Umbilical cord (tissue), 2 donors: ENCODE data around the gene ACACA. TPM values are rescaled to one million over a fixed set of nuclear protein-coding genes. Genes with fewer than 3 reads are reported as not detected.

Experiments used
- DNase-seq: peaks from one replicate; pipeline ENCODE4 v3.0.0-alpha.2; 2015; ENCODE audit warnings: low spot score
- total RNA-seq: library from RNA; depleted of rRNA; stranded (reverse); fragments of >200 nt; gene quantifications from one replicate; pipeline ENCODE4 v1.2.3, GENCODE V29; 2014; ENCODE audit warnings: low replicate concordance; ENCODE audit not compliant: insufficient read depth

Gene ACACA
- total RNA-seq, 1 donor from 2014 or later: 16.1 TPM

GRCh38 chr17:37292429-37293139 lies 114.1 kb downstream of the ACACA start:
- no peak for DNase-seq

GRCh38 chr17:37291351-37291750 lies 115.3 kb downstream of the ACACA start:
- DNase-seq: no peak

DNA sequence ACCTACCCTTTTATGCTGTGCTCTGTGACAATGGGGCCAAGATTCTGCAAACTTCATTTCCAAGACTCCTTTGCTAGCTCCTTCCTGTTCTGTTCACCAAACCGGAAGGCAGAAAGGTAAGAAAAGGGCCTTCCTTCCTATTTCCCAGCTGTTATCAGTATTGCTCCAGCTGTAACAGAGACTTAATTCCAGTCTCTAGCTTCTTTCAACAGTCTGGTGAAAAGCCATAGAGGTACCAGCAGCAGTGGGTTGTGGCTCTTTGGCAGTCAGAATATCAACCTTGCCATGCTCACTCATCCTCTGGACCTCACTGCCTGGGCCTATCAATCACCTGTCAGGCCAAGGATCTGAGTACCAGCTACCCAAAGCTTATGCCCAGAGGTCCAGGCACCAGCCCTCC lies 120.2 kb downstream of the ACACA start:
- DNase-seq: no peak

- DNase-seq: no peak
Observed at GRCh38 chr17:37284191-37284590, 122.4 kb downstream of the ACACA start.

DNA sequence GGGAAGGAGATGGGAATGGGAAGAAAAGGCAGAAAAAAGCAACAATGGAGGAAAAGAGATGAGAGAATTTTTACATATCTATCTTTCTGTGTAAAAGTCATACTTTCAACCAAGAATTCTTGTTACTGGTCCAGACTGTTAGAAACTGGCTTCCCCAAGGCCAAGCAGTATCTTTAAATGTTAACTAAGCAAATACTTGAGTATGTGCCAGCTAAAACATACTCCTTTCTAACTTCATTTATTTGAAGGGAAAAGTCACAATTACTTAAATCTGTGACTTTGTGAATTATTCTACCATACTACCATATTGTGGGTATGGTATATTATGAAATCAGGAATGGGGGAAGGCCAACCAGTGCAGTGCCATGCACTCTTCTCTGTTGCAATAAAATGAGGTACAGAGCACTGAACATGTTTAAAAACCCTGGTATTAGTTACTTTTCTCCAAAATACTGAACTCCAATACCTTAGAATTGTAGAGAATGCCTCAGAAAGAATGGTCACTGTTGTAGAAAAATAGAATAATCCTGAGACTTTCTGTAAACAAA lies 123.1 kb downstream of the ACACA start:
- DNase-seq: no peak

GRCh38 chr17:37280841-37281240 lies 125.8 kb downstream of the ACACA start:
- no peak for DNase-seq

- peak; percentile 16 for DNase-seq
Observed at GRCh38 chr17:37278247-37278894, 128.3 kb downstream of the ACACA start.

DNA sequence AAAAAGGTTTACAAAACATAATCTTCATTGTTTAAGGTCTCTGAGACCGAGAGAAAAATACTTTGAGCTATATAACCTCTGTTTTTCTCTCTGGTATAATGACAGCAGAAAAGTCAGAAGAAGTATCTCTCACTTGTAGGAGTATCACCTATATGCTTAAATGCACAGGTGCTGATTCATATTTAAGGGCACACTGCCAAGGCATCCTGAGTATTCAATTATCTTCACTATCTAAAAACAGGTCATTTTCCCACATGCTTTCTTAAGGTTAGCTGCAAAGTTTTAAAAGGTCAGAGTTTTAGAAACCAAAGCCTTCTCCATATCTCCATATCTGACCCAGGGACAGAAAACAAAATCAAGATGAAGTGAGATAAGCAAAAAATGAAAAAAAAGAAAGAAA lies 130.2 kb downstream of the ACACA start:
- peak; percentile 14 for DNase-seq

GRCh38 chr17:37274461-37274860 lies 132.2 kb downstream of the ACACA start:
- DNase-seq: peak; percentile 72

DNA sequence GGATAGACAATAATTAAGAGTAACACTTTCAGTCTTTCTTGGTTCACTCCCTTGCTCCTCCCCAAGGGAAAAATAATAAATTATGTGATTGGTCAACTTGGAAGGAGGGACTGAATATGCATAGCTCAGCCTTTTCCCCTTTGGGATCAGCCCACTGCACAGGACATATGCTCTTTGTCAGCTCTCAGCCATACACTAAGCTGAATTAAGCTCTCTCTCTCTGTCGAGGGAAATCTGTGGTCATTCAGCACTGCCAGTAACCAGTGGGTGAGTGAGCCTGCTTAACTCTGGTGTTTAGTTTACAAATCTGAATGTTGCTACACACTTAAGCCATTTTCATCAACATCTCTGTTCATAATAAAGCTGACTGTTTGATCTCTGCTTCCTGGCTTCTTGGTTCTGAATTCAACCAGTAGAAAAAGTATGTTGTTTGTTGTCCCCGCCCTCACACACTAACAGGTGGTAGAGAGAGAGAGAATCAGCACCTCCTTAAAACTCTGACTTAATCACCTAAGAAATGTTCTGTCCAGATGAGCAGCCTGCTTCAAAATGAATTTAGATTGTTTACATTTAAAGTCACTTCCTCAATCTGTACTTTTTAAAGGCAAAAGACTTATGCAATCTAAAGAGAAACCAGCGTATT lies 133.1 kb downstream of the ACACA start:
- DNase-seq: peak; percentile 98

- DNase-seq: no peak
Observed at GRCh38 chr17:37265446-37266173, 141.0 kb downstream of the ACACA start.

DNA sequence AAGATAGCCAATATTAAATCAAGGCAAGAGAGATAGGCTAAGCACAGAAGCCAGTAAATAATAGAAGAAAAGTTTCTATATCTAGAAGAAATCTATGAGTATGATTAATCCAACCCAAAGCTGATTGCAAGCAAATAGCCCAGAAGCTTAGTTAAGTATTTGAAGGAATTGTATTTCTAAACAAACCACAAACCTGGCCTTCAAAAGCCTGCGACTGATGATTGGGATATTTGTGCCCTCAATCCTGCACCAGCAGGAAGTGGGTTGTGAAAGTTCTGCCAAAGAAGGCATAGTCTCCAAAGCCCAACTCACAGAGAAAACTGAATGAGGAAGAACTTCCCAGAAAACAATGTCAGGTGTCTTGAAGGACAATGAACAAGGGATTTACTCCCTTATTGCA lies 145.3 kb downstream of the ACACA start:
- DNase-seq: no peak

DNA sequence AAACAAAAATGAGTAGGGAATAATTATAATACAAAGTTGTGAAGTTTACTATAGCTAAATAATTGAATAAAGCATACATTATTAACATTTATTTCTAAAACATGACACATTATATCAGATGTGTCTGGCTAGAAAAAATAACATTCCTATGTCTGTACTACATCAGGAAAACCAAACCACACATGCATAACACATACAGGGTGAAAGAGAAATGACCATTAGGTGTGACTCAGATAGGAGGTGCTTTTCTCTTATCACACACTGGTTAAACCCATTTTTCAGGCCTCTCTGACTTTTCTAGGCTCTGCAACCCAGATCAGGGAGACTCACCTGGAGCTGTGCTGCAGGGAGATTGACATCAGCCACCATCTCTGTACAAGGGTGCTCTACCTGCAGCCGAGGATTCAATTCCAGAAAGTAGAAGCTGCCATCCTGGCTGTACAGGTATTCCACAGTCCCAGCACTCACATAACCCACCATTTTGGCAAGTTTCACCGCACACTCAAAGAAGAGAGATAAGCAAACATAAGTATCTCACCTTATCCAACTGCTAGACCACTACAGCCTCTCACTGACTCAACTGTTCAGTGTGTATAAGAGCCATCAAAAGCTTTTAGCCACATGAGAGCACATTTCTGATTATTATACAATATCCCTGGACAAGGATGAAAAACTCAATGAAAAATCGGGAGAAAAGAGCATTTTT lies 147.5 kb downstream of the ACACA start:
- DNase-seq: no peak

DNA sequence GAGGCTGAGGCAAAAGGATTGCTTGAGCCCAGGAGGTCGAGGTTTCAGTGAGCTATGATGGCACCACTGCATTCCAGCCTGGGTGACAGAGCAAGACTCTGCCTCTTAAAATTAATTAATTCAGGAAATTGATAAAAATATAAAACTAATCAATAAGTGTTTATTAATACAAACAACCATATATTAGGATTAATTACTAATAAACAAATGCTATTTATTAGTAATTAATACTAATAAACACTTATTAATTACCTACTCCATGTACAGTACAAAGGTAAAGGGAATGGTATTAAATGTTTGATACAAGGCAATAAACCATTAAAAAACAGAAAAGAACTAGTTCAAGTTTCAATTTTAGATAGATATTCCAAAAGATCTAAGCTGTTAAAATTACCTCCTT lies 150.0 kb downstream of the ACACA start:
- no peak for DNase-seq

DNA sequence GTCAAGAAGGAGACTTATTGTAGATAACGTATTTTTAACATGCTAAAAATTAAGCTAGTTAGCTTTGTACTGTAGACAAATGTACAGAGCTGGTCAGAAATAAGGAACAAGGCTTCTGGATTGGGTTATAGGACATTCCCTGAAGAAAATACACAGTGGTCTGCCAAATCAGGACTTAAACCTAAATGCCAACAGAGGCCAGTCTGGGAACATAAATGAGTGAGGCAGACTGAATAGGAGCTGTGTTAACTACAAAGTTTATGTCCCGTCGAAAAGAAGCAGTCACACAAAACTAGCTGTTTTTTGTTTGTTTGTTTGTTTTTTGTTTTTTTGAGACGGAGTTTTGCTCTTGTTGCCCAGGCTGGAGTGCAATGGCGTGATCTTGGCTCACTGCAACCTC lies 151.2 kb downstream of the ACACA start:
- peak; percentile 76 for DNase-seq

DNA sequence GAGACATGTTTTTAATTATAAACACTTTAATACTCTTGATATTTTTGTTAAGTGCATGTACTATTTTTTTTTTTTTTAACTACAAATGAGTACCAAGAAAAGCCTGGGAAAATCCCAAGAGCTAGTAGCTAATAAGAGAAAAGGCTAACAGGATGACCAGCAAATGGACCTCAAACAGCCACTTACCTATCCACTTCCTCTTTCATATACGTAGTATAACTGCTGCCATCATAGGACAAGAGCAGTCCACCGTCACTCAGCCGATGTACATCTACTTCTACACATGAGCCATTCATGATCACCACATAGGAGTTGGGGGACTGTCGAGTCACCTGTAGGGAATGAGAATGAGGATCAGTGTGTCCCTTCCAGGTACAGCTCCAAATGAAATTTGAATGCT lies 158.8 kb downstream of the ACACA start:
- DNase-seq: no peak

- DNase-seq: no peak
Observed at GRCh38 chr17:37246085-37246484, 160.6 kb downstream of the ACACA start.

DNA sequence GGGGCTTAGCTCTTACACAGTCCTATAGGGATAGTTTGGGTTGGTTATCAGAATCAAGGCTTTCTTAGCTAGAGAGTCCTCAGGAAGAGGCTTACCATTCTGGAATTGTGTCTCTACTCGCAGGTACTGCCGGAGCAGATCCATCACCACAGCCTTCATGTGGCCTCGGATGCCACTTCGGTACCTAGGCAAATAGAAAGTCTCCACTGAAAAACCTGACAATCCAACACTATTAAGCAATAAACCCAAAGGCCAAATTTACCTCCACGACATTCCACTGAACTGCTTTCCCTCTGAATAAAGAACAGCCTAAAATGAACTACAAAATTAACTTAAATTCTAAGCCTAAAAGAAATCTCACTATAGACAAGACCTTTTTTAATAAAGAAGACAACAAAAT lies 166.3 kb downstream of the ACACA start:
- no peak for DNase-seq

GRCh38 chr17:37239690-37240334 lies 166.8 kb downstream of the ACACA start:
- peak; percentile 75 for DNase-seq

GRCh38 chr17:37234106-37234505 lies 172.5 kb downstream of the ACACA start:
- no peak for DNase-seq

GRCh38 chr17:37233036-37233435 lies 173.6 kb downstream of the ACACA start:
- DNase-seq: no peak
